Right lobe of liver (tissue), 4 donors: ENCODE results near the gene PLPPR3.

Source experiments
- CTCF ChIP-seq, 4 donors: fragments of 200-600 bp in 3 of 4; fragments of 450-650 bp in 1 of 4; IDR thresholded peaks; one replicate each; pipeline versions ENCODE4 v1.5.1 to v1.8.0; 2016 to 2022; ENCODE audit warnings: antibody characterized with exemption in 4 of 4, mild to moderate bottlenecking in 2 of 4
- POLR2A ChIP-seq: fragments of 450-650 bp; IDR thresholded peaks from one replicate; pipeline ENCODE4 v1.6.1; 2017; ENCODE audit warnings: antibody characterized with exemption, mild to moderate bottlenecking
- donor health status: DM: no; HTN: no; CAD: no.
- donor health status: DM: no; HTN: no; CAD: no.
- donor health status: DM: no; HTN: yes; CAD: no.

GRCh38 chr19:795073-795611, 26.6 kb downstream of the PLPPR3 start:
- TF ChIP-seq CTCF (IDR thresholded peaks at IDR 0.05) (no peak), POLR2A (no peak)
